HUES64 (cell line): ENCODE data around the gene MPL.

Source experiments
- H3K27ac ChIP-seq: 2 replicates; pipeline ENCODE4 v1.7.0; 2013; ENCODE audit warnings: low read depth, low read length, inconsistent platforms
- H3K27me3 ChIP-seq: 2 replicates; pipeline ENCODE4 v1.6.1; 2013; ENCODE audit warnings: mild to moderate bottlenecking, low read length; ENCODE audit not compliant: insufficient read depth
- H3K36me3 ChIP-seq: 2 replicates; pipeline ENCODE4 v1.6.1; 2013; ENCODE audit warnings: mild to moderate bottlenecking, low read length; ENCODE audit not compliant: insufficient read depth
- H3K4me1 ChIP-seq: 2 replicates; pipeline ENCODE4 v1.6.1; 2013; ENCODE audit warnings: mild to moderate bottlenecking, low read length, moderate library complexity; ENCODE audit not compliant: insufficient read depth
- H3K4me3 ChIP-seq: 2 replicates; pipeline ENCODE4 v1.5.1; 2013; ENCODE audit warnings: mild to moderate bottlenecking, low read length, moderate library complexity
- H3K9ac ChIP-seq: 2 replicates; pipeline ENCODE4 v1.6.1; 2013; ENCODE audit warnings: mild to moderate bottlenecking, low read depth, low read length
- H3K9me3 ChIP-seq: 2 replicates; pipeline ENCODE4 v1.6.1; 2013; ENCODE audit warnings: low read depth, low read length; ENCODE audit not compliant: insufficient read depth
- WGBS: fragments of 150-250, 120-280 bp; methylation state at CpG from one replicate; pipeline ENCODE4 v1.1.7; 2013; ENCODE audit warnings: missing lambda C conversion rate; 5-methylcytosine and 5-hydroxymethylcytosine counted together

The MPL gene

GRCh38 chr1:43316738-43317520 lies 20.7 kb upstream of the MPL start:
- Histone ChIP-seq H3K9me3 (no peaks in the 10 kb centered on the region), H3K9ac (no peak overlapping the region), H3K4me3 (no peak overlapping the region), H3K27me3 (no peaks in the 10 kb centered on the region), H3K36me3 (no peaks in the 10 kb centered on the region), H3K27ac (no peak overlapping the region), H3K4me1 (no peaks in the 10 kb centered on the region)
- WGBS, result 93% methylated on average over 16 of the region's 16 CpGs

DNA sequence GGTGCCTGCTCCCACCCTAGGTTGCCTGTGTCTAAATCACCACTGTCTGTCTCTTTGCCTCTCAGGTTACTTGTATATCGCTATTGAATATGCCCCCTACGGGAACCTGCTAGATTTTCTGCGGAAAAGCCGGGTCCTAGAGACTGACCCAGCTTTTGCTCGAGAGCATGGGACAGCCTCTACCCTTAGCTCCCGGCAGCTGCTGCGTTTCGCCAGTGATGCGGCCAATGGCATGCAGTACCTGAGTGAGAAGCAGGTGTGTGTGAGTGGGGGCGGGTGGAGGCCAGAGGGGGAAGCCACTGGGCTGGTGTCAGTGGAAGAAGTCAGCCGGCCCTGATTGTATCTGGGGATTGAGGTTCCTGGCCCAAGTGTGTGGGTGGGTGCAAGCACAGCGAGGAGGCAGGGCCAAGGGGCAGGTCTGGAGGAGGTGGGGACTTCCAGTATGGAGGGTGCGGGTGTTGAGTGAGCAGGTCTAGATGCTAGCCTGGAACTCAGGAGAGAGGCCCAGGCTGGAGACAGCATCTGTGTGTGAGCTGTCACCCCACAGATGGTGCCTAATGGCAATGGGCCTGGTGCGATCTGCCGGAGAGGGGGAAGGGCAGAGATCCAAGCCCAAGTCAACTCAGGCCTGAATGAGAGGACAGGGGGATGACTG lies 19.7 kb upstream of the MPL start:
- H3K9ac ChIP-seq, result no peak overlapping the region
- 91% methylated on average over 15 of the region's 15 CpGs for WGBS
- no peaks in the 10 kb centered on the region for H3K4me1 ChIP-seq
- no peaks in the 10 kb centered on the region for H3K36me3 ChIP-seq
- no peak overlapping the region for H3K4me3 ChIP-seq
- no peaks in the 10 kb centered on the region for H3K27me3 ChIP-seq
- H3K9me3 ChIP-seq, result no peaks in the 10 kb centered on the region
- no peak overlapping the region for H3K27ac ChIP-seq

GRCh38 chr1:43318831-43319230 lies 18.8 kb upstream of the MPL start:
- no peaks in the 10 kb centered on the region for H3K27me3 ChIP-seq
- H3K9me3 ChIP-seq, result no peaks in the 10 kb centered on the region
- H3K4me1 ChIP-seq, result no peaks in the 10 kb centered on the region
- no peak overlapping the region for H3K9ac ChIP-seq
- H3K36me3 ChIP-seq, result no peaks in the 10 kb centered on the region
- no peak overlapping the region for H3K4me3 ChIP-seq
- no peak overlapping the region for H3K27ac ChIP-seq
- 89% methylated on average over 4 of the region's 4 CpGs for WGBS

GRCh38 chr1:43319288-43319687 lies 18.3 kb upstream of the MPL start:
- no peaks in the 10 kb centered on the region for H3K27me3 ChIP-seq
- H3K4me3 ChIP-seq, result no peak overlapping the region
- WGBS, result 100% methylated on average over 3 of the region's 5 CpGs

GRCh38 chr1:43319766-43320165 lies 17.9 kb upstream of the MPL start:
- H3K27me3 ChIP-seq, result no peaks in the 10 kb centered on the region
- H3K9ac ChIP-seq, result no peak overlapping the region
- no peak overlapping the region for H3K27ac ChIP-seq
- WGBS, result 92% methylated on average over 3 of the region's 3 CpGs
- peaks cover 5% of the 10 kb centered on the region; the same call in 1 of the 2 replicates for H3K4me1 ChIP-seq
- no peaks in the 10 kb centered on the region for H3K9me3 ChIP-seq
- no peak overlapping the region for H3K4me3 ChIP-seq
- no peaks in the 10 kb centered on the region for H3K36me3 ChIP-seq

More at GRCh38 chr1:43319288-43319687, 18.3 kb upstream of the MPL start:
- Histone ChIP-seq H3K4me1 (peaks cover under 1% of the 10 kb centered on the region; the same call in 1 of the 2 replicates), H3K9ac (no peak overlapping the region), H3K9me3 (no peaks in the 10 kb centered on the region), H3K27ac (no peak overlapping the region), H3K36me3 (no peaks in the 10 kb centered on the region)

- H3K9ac ChIP-seq, result no peak overlapping the region
Measured at GRCh38 chr1:43321331-43321891, 16.2 kb upstream of the MPL start.

GRCh38 chr1:43322506-43322905 lies 15.1 kb upstream of the MPL start:
- 96% methylated on average over 5 of the region's 5 CpGs for WGBS
- Histone ChIP-seq H3K27me3 (no peaks in the 10 kb centered on the region), H3K4me1 (peaks cover 8% of the 10 kb centered on the region; the same call in 1 of the 2 replicates)

More at GRCh38 chr1:43321331-43321891, 16.2 kb upstream of the MPL start:
- Histone ChIP-seq H3K9me3 (peaks cover 12% of the 10 kb centered on the region; the same call in 1 of the 2 replicates), H3K27ac (no peak overlapping the region), H3K27me3 (no peaks in the 10 kb centered on the region), H3K36me3 (no peaks in the 10 kb centered on the region), H3K4me1 (peaks cover 8% of the 10 kb centered on the region; the same call in 1 of the 2 replicates), H3K4me3 (no peak overlapping the region)
- 91% methylated on average over 16 of the region's 16 CpGs for WGBS

DNA sequence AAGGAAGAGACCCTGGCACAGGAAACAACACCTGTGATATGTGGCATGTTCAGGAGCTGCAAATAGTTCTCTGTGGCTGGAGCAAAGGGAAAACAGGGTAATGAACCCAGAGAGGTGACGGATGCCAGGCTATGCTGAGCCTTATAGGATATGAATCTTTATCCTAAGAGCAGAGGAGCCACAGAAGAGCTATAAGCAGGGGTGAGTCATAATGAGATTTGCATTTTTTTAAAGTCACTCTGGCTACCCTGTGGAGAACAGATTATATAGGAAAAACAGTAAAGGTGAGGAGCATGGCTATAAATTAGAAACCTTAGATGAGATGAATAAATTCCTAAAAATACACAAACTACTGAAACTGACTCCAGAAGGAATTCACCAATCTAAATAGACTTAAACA lies 12.8 kb upstream of the MPL start:
- no peak overlapping the region for H3K9ac ChIP-seq
- no peak overlapping the region for H3K4me3 ChIP-seq
- H3K9me3 ChIP-seq, result peaks cover 27% of the 10 kb centered on the region; the same call in 1 of the 2 replicates
- H3K27ac ChIP-seq, result no peak overlapping the region
- 91% methylated on average over 1 of the region's 1 CpG for WGBS
- no peaks in the 10 kb centered on the region for H3K27me3 ChIP-seq
- peaks cover 9% of the 10 kb centered on the region; the same call in 1 of the 2 replicates for H3K4me1 ChIP-seq
- no peaks in the 10 kb centered on the region for H3K36me3 ChIP-seq

More at GRCh38 chr1:43322506-43322905, 15.1 kb upstream of the MPL start:
- no peak overlapping the region for H3K27ac ChIP-seq
- peaks cover 17% of the 10 kb centered on the region; the same call in 1 of the 2 replicates for H3K9me3 ChIP-seq
- no peak overlapping the region for H3K9ac ChIP-seq
- no peaks in the 10 kb centered on the region for H3K36me3 ChIP-seq
- H3K4me3 ChIP-seq, result no peak overlapping the region

DNA sequence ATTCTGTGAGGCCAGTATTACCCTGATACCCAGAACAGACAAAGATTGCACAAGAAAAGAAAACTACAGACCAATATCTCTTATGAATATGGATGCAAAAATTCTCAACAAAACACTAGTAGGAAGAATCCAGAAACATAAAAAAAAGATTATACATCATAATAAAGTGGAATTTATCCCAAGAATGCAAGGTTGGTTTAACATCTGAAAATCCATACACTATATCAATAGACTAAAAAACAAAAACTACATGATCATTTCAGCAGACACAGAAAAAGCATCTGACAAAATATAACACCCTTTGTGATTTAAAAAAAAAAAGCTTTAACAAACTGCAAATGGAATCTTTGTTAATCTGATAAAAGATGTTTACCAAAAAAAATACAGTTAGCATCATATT lies 12.2 kb upstream of the MPL start:
- H3K4me3 ChIP-seq, result no peak overlapping the region
- H3K9ac ChIP-seq, result no peak overlapping the region
- H3K27ac ChIP-seq, result no peak overlapping the region
- H3K4me1 ChIP-seq, result peaks cover 12% of the 10 kb centered on the region; the same call in 1 of the 2 replicates
- no peaks in the 10 kb centered on the region for H3K36me3 ChIP-seq
- H3K9me3 ChIP-seq, result peaks cover 27% of the 10 kb centered on the region; the same call in 1 of the 2 replicates
- no peaks in the 10 kb centered on the region for H3K27me3 ChIP-seq

DNA sequence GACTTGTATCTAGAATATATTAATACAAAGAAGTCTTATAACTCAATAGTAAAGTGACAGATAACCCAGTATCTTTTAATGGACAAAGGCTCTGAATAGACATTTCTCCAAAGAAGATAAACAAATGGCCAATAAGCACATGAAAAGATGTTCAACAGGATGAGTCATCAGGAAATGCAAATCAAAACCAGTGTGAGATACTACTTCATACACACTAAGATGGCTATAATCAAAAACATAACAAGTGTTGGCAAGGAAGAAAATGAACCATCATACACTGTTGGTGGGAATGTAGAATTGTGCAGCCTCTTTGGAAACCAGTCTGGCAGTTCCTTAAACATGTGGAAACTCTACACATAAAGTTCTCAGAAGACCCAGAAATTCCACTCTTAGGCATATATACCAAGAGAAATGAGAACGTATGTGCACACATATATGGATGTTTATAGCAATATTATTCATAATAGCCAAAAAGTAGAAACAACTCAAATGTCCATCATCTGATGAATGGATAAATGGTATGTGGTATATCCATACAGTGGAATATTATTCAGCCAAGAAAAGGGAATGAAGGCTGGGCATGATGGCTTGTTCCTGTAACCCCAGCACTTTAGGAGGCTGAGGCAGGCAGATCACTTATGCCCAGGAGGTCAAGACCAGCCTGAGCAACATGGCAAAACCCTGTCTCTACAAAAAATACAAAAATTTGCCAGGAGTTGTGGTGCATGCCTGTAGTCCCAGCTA lies 9.9 kb upstream of the MPL start:
- Histone ChIP-seq H3K9me3 (peaks cover 27% of the 10 kb centered on the region; the same call in 1 of the 2 replicates), H3K9ac (no peak overlapping the region), H3K27ac (no peak overlapping the region), H3K36me3 (no peaks in the 10 kb centered on the region), H3K27me3 (no peaks in the 10 kb centered on the region), H3K4me3 (no peak overlapping the region), H3K4me1 (peaks cover 12% of the 10 kb centered on the region; the same call in 1 of the 2 replicates)
- no CpG with 5 or more reads among the region's 1 CpG for WGBS
